HPDE6-E6E7 (cell line): ENCODE data around the gene WDR7.

Experiments
- DNase-seq: peaks from one replicate; pipeline ENCODE4 v3.0.0; 2011; ENCODE audit warnings: missing footprints; ENCODE audit errors: extremely low spot score

The WDR7 gene

GRCh38 chr18:56990678-56991077 is 339.5 kb downstream of the WDR7 start:
- DNase-seq: no peak

GRCh38 chr18:56992777-56993176 is 341.6 kb downstream of the WDR7 start:
- no peak for DNase-seq

DNA sequence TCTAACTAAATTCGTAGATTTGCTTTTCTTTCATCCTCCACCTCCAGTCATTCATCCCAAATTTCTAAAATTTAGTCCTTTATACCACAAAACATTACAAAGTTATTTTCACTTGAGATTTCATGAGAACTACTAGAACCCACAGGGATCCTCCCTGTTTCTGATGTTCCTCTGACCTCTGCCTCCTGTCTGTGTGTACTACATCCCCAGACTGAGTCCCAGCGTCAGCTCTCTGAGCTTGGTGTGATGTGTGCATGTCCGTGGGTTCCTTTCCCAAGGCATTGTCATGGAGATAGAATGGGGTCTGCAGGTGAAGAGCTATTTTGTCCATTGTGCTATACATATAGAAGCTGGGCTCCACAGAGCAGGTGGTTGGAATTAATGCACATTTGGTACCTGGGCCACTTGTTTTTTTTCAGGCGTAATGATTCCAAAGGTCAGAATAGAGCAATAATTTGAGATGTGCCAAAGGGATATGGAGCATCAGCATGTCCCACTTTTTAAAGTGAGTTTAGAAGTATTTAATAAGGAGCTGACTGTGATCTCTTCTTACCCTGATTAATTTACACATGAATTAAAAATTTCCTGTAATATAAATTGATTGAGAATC is 344.5 kb downstream of the WDR7 start:
- DNase-seq: no peak

DNA sequence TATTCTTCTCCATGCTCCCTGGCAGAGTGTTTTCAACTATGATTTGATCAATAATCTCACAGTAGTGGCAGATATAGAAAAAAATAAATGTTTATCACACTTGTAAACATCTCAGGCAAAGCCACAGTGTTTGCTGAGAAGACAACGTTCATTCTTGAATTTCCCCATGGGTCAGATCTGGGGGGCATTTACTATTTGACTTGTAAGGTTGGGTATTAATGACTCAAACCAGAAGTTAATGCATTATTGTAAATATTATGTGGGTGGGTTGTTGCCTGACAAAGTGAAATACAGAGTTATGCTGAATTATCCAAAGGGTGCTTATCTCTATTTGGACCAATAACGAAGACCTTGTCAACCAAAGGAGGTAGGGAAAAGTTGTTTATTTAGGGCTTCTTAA is 346.0 kb downstream of the WDR7 start:
- DNase-seq: no peak

DNA sequence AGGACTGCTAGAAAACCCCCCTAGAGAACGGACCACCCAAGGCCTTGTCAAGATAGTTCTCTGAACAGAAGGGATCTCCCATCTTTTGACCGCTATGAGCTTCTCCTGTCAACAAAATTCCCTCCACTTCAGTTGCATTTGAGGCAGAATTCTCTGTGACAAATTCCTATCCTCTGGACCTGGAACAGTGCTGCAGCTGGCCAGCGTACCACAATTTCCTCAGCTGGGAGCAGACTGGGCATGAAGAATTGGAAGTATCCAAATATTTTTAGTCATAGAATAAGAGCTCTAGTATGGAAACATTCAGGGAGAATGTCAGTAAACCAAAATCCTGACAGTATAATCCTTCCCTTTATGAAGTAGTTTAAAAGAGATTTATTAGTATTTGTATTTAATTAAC is 348.7 kb downstream of the WDR7 start:
- DNase-seq: no peak

DNA sequence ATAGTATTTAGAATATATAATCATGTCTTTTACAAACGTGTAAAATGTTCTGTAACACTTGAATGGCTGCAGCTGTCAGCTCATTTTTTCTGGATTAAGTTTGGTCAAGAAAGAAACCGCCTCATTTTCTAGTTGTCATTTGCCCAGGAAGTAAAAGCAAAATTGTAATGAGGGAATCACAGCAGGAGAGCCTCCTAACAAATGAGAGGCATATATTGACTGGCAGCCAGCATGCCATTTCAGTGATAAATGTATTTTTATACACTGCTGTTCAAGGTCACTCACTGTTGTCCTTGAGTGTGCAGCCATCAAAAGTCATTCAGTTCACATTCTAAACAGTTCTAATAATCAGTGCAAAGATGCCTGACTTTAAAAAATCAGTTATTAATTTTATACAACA is 351.5 kb downstream of the WDR7 start:
- DNase-seq: no peak

DNA sequence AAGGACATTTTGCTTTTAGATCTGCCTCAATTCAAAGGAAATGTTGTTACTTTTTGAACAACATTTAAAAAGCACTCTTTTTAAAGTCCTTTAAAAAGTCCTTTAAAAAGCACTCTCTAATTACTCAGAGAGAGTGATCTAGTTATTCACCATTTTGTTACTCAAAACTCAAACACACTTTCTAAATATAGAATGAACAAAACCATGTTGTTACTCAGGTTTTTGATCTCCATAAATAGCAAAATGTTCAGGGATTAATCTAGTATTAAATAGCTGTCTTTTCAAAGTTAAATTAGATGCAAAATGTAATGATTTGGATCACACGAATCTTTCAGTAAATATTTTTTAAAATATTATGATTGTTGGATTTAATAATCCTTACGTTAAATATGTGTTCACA is 352.2 kb downstream of the WDR7 start:
- no peak for DNase-seq

DNA sequence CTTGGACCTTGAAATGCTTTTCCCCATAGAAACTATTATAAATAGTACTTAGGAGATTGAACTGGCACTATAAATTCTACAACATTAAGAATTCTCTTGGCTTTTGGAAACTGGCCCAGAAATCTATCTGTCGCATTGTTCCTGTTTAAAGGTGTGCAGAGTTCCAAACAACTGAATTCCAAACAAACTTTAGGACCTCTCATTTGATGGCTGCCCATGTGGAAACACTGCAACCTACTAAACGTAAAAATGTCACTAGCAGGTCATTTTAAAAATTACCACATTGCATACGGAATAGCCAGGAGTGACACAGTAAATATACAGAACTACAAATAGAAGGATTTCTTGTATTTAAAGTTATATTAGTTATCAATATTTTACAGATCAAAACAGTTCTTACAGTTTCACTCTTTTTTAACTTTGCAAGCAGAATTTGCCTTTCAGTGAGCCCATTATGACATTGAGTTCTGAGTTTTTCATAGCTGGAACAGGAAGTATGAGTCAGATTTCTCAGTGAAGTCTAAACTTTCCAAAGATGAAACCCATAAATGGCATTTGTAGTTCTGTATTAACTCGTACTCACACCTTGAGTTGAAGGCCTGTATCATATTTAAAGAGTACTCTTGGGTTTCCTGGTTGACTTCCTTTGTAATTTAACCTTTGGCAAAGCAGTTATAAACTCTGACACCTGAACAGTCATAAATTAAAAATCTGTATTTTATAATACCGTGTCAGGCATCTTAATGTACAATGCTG is 353.4 kb downstream of the WDR7 start:
- peak; percentile 31 for DNase-seq

GRCh38 chr18:57008001-57008686 is 357.0 kb downstream of the WDR7 start:
- no peak for DNase-seq

DNA sequence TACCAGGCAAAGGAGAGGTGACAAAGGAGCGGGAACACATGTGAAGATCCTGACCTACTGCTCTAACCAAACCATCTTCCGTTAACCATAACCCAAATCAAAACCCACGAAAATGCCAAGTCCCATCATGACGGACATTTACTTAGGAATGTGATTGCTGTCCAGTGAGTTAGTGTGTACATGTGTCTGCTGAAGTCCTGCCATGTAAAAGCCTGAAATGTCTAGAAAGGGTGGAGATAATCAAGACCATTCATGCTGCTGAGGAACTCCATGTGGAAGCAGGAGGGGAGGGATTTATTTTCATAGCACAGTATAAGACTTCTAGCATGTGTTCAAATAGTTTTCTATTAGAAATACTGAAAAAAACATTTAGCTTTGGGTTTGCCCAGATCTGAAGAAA is 358.7 kb downstream of the WDR7 start:
- DNase-seq: no peak

DNA sequence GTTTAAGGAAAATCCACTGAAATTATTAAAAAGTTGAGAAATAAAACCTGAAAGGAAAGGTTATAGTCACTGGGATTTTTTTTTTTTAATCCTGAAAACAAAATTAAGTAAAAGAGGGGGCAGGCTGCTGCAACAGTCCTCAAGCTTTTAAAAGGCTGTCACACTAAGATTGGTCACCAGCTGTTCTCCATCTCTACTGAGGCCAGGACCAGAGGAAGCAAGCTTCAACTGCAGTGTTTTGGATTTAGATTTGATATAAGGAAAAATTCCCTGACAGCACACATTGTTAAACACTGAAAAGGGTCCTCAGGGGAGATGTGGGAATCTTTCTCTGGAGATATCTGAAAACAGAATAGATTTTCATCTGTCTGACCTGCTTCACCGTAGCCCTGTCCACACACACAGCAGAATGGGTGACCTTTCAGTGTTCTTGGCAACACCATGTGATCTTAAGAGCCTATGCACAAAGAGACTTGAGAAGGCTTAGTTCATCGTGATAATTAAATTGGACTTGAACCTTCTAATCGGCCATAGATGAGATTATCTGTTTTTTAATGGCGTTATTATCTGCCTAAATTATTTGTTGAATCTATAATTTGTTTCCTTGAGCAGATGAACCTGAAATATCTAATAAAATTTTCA is 363.7 kb downstream of the WDR7 start:
- DNase-seq: no peak

DNA sequence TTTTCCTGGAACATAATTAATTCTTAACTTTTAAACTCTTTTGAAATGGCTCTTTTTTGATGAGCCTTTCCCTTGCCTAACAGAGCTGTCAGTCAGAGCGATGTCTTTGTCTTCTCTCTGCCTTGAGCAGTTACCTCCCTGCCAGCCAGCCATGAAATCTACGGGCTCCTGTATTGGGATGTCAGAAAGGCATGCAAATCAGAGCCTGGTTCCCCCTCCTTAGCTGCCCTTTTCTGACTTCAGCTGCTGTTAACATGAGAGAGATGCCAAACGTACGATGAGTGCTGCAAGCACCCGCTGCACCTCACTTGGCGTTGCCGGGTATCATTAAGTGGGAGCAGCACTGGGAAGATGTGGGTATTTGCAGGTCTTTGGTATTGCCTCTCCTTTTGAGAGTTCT is 364.3 kb downstream of the WDR7 start:
- DNase-seq: no peak

GRCh38 chr18:57018845-57019244 is 367.7 kb downstream of the WDR7 start:
- no peak for DNase-seq

- DNase-seq: no peak
These were observed 371.6 kb downstream of the WDR7 start for GRCh38 chr18:57022716-57023115.

GRCh38 chr18:57023275-57023882 is 372.2 kb downstream of the WDR7 start:
- no peak for DNase-seq

DNA sequence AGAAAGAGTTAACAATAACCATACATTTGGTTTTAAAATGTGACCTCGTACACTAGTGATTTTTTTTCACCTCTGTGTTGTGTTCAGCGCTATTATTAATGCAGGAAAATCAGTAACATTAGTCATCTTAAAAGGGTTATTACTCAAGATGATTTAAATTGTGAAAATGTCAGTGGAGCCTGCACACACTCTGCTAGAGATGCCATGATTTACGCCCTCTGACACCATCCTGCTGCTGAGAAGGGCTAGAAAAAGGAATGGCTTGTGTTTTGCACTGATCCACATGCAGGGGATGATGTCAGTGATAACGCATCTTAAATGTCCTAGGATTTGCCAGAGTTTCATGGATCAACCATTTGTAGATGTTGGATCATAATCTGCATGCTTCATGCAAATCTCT is 374.4 kb downstream of the WDR7 start:
- DNase-seq: no peak

- no peak for DNase-seq
These were observed 375.2 kb downstream of the WDR7 start for GRCh38 chr18:57026316-57026715.

DNA sequence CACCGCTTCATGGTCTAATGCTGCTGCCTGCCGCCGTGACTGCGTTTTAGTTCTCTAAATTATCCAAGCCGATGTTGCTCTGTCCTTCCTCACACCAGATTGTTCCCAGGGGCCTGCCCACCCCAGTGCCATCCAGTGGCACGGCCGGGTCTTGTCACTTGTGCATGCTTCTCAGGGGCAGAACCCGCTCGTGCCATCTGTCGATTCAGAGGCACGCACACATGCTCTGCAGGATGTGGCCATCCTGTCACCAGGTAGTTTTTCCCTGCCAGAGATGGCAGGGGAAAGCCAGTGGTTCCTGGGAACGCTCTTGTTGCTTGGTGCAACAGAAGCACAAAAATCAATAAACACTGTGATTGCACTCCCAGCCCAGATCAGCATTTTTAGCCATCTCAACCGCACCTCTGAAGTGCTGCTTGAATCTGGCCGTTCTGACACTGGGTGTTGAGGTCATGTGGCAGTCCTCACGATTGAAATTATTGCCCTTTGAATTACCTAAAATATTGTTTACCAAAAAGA is 376.1 kb downstream of the WDR7 start:
- no peak for DNase-seq

DNA sequence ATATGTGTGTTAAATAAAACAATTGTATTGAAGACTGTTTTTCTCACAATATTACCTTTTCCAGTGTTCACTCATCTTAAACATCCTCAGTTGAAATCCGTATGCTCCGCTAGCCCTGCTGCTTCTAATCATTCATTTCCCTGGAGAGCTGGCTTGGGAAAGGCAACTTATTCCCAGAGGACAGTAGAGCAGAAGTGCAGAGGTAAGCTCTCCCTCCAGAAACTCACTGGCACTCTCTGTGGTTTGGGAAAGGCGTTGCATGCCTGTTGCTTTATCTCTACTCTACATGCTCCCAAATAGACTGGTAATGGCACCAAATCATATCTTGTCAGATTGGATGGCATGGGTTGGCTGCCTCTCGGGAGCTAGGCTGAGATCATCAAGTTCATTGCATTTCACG is 378.6 kb downstream of the WDR7 start:
- DNase-seq: no peak

DNA sequence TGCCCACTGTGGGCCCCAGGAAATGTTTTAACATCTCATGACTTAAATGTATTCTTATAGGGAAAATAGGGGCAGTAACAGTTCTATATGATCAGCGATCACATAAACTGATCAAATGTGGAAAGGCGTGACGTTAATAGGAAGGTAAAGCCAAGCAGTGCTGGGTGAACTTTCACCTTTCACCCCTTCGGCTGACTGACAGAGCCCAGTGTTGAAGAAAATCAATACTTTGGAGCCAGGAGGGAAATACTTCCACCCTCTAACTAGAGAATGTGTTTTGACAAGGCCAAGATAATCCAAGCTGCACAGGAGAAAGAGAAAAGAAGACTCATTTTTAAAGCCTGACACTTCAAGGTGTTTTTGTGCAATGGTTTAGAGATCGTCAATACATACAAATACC is 379.3 kb downstream of the WDR7 start:
- DNase-seq: no peak

- no peak for DNase-seq
These were observed 384.4 kb downstream of the WDR7 start for GRCh38 chr18:57035590-57035989.

- DNase-seq: no peak
These were observed 387.2 kb downstream of the WDR7 start for GRCh38 chr18:57038395-57038794.
